Measurements from ENCODE around the gene PDPK1.

DNA sequence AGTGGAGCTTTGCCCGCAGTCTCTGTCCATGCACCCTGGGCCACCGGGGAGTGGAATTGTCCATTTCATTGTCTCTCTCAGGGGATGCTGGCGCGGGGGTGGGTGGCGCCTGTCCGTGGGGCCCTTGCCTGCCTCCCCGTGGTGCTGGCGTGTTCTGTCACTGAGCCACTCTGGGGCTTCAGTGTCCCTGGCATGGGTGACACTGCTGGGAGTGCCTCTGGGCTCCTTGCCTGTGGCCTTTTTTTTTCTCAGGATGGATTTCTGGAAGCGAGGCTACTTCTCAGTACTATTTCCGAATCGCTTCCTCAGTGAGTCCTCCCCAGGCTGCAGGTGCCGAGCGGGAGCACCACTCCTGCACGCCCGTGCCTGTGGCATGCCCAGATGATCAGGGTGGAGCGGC lies 55.0 kb downstream of the PDPK1 start:
- TF ChIP-seq POLR2A (IDR thresholded peaks at IDR 0.05), result no peak
- TF ChIP-seq, protein P1, sequence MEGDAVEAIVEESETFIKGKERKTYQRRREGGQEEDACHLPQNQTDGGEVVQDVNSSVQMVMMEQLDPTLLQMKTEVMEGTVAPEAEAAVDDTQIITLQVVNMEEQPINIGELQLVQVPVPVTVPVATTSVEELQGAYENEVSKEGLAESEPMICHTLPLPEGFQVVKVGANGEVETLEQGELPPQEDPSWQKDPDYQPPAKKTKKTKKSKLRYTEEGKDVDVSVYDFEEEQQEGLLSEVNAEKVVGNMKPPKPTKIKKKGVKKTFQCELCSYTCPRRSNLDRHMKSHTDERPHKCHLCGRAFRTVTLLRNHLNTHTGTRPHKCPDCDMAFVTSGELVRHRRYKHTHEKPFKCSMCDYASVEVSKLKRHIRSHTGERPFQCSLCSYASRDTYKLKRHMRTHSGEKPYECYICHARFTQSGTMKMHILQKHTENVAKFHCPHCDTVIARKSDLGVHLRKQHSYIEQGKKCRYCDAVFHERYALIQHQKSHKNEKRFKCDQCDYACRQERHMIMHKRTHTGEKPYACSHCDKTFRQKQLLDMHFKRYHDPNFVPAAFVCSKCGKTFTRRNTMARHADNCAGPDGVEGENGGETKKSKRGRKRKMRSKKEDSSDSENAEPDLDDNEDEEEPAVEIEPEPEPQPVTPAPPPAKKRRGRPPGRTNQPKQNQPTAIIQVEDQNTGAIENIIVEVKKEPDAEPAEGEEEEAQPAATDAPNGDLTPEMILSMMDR (IDR thresholded peaks at IDR 0.05), result no peak
- no peak for TF ChIP-seq EP300 (IDR thresholded peaks at IDR 0.05)

Data from tibial nerve (tissue), 4 donors.